ENCODE measurements around the gene PCYT1A. TPM values are rescaled to one million over a fixed set of nuclear protein-coding genes. Genes with fewer than 3 reads are reported as not detected.

PCYT1A gene
- total and polyA plus RNA-seq, 2 donors (not counting 1 experiment from before 2014, with no cell fraction given): 56.6 to 61.2 TPM

GRCh38 chr3:196270499-196270898 is 17.0 kb downstream of the PCYT1A start:
- Histone ChIP-seq H3K27ac (ENCODE audit: low read length in 2 of 2) (no peak overlapping the region), H2AFZ (ENCODE audit: insufficient read depth, low read depth, low read length, poor library complexity, severe bottlenecking) (no peak overlapping the region), H3K79me2 (ENCODE audit: control insufficient read depth, insufficient read depth, low read length) (peaks cover 52% of the 10 kb centered on the region), H3K4me1 (ENCODE audit: control insufficient read depth in 2 of 2, insufficient read depth in 2 of 2, low read length in 2 of 2) (peaks cover 9 to 27% of the 10 kb centered on the region in 2 donors), H4K20me1 (ENCODE audit: control insufficient read depth, insufficient read depth, low read length, poor library complexity, severe bottlenecking) (peaks cover 21% of the 10 kb centered on the region), H3K9me3 (ENCODE audit: control extremely low read depth in 1 of 3, control insufficient read depth in 2 of 3, insufficient read depth in 1 of 3, low read length in 2 of 3) (peaks cover 0 to 13% (median 0%) of the 10 kb centered on the region in 3 donors), H3K36me3 (replicated peaks in 1 of 2; ENCODE audit: control extremely low read depth in 1 of 2, control insufficient read depth in 1 of 2, extremely low read depth in 1 of 2, insufficient read depth in 2 of 2, low read length in 1 of 2) (peaks cover 2 to 20% of the 10 kb centered on the region in 2 experiments), H3K4me2 (replicated peaks; ENCODE audit: low read depth, low read length, poor library complexity, severe bottlenecking) (no peak overlapping the region), H3K9ac (ENCODE audit: low read length) (no peak overlapping the region), H3K4me3 (ENCODE audit: control extremely low read depth in 1 of 5, extremely low read depth in 1 of 5, insufficient read depth in 1 of 5, low read depth in 2 of 5, low read length in 4 of 5) (no peak overlapping the region), H3K27me3 (replicated peaks in 1 of 4; ENCODE audit: control extremely low read depth in 1 of 4, control insufficient read depth in 3 of 4, insufficient read depth in 4 of 4, low read length in 3 of 4) (no peaks in the 10 kb centered on the region)
- ChIA-PET POLR2A (no interaction called here), CTCF (no interaction called here)
- H3K4me3 Mint-ChIP-seq: no peak overlapping the region
- H3K9me3 Mint-ChIP-seq (ENCODE audit: insufficient read depth): no peaks in the 10 kb centered on the region
- DNase-seq (no peak), ATAC-seq (ENCODE audit: low read depth) (no peak)
- TF ChIP-seq CTCF (IDR thresholded peaks at IDR 0.05): no peak
- no peak for TF ChIP-seq EZH2 (IDR thresholded peaks at IDR 0.05; ENCODE audit: borderline replicate concordance, insufficient read depth, low read depth, low read length, poor library complexity, severe bottlenecking)
- 93% methylated on average over 2 of the region's 5 CpGs for WGBS (ENCODE audit: insufficient coverage)
- no peaks in the 10 kb centered on the region for H3K27me3 Mint-ChIP-seq
- intact Hi-C loops (cut with micrococcal nuclease): no loop called here
- peaks cover 31% of the 10 kb centered on the region for H3K4me1 Mint-ChIP-seq
- no peak overlapping the region for H3K27ac Mint-ChIP-seq

- Histone ChIP-seq H3K27me3 (replicated peaks in 1 of 4; ENCODE audit: control extremely low read depth in 1 of 4, control insufficient read depth in 3 of 4, insufficient read depth in 4 of 4, low read length in 3 of 4) (no peaks in the 10 kb centered on the region), H3K9me3 (ENCODE audit: control extremely low read depth in 1 of 3, control insufficient read depth in 2 of 3, insufficient read depth in 1 of 3, low read length in 2 of 3) (peaks cover 0 to 8% (median 0%) of the 10 kb centered on the region in 3 donors), H3K27ac (ENCODE audit: low read length in 2 of 2) (no peak overlapping the region), H3K9ac (ENCODE audit: low read length) (no peak overlapping the region), H3K4me2 (replicated peaks; ENCODE audit: low read depth, low read length, poor library complexity, severe bottlenecking) (peak overlapping the region; percentile 15), H2AFZ (ENCODE audit: insufficient read depth, low read depth, low read length, poor library complexity, severe bottlenecking) (no peak overlapping the region), H3K4me1 (ENCODE audit: control insufficient read depth in 2 of 2, insufficient read depth in 2 of 2, low read length in 2 of 2) (peaks cover 5 to 11% of the 10 kb centered on the region in 2 donors), H3K79me2 (ENCODE audit: control insufficient read depth, insufficient read depth, low read length) (peaks cover 45% of the 10 kb centered on the region), H3K36me3 (replicated peaks in 1 of 2; ENCODE audit: control extremely low read depth in 1 of 2, control insufficient read depth in 1 of 2, extremely low read depth in 1 of 2, insufficient read depth in 2 of 2, low read length in 1 of 2) (peaks cover 0 to 27% of the 10 kb centered on the region in 2 experiments), H4K20me1 (ENCODE audit: control insufficient read depth, insufficient read depth, low read length, poor library complexity, severe bottlenecking) (peaks cover 10% of the 10 kb centered on the region), H3K4me3 (ENCODE audit: control extremely low read depth in 1 of 5, extremely low read depth in 1 of 5, insufficient read depth in 1 of 5, low read depth in 2 of 5, low read length in 4 of 5) (no peak overlapping the region)
- 32% methylated on average over 4 of the region's 9 CpGs for WGBS (ENCODE audit: insufficient coverage)
- ChIA-PET CTCF (interaction anchor here (0.7 to 1.1 kb wide), 2 partner anchors 97 to 370 kb away, joined by 3 to 4 read pairs; no protein-coding TSS in a partner anchor), POLR2A (no interaction called here)
- no peak for TF ChIP-seq CTCF (IDR thresholded peaks at IDR 0.05)
- TF ChIP-seq EZH2 (IDR thresholded peaks at IDR 0.05; ENCODE audit: borderline replicate concordance, insufficient read depth, low read depth, low read length, poor library complexity, severe bottlenecking): no peak
- intact Hi-C loops (cut with micrococcal nuclease): no loop called here
- H3K4me3 Mint-ChIP-seq: no peak overlapping the region
- H3K4me1 Mint-ChIP-seq: peaks cover 19% of the 10 kb centered on the region
- H3K27ac Mint-ChIP-seq: peak overlapping the region; percentile 75
- no peaks in the 10 kb centered on the region for H3K27me3 Mint-ChIP-seq
- no peaks in the 10 kb centered on the region for H3K9me3 Mint-ChIP-seq (ENCODE audit: insufficient read depth)
- peak; percentile 57 for ATAC-seq (ENCODE audit: low read depth)
- DNase-seq: peak; percentile 40
These were observed 19.0 kb downstream of the PCYT1A start for GRCh38 chr3:196268284-196269163.

Data from B cell (primary cell).